ENCODE measurements around the gene DIAPH3. TPM values are rescaled to one million over a fixed set of nuclear protein-coding genes. Genes with fewer than 3 reads are reported as not detected.
"Not testable (repeated sequence)": the region's sequence is repeated elsewhere in the genome, so short reads cannot be mapped to it uniquely, and the experiment has no call there.

Gene DIAPH3
- 8.8 and 14.7 TPM in 2 replicates for total RNA-seq

- no peak for DNase-seq (ENCODE audit: extremely low read depth, low read depth, low spot score)
Measured at GRCh38 chr13:60163478-60164233, at the start of gene DIAPH3. DIAPH3 (minus strand) TSS chr13:60163928; CDS start chr13:60163766, 162 bp downstream.

GRCh38 chr13:60213236-60213744 lies 49.6 kb upstream of the DIAPH3 start:
- DNase-seq (ENCODE audit: extremely low read depth, low read depth, low spot score): no peak

GRCh38 chr13:60211548-60211947 lies 47.8 kb upstream of the DIAPH3 start:
- no peak for DNase-seq (ENCODE audit: extremely low read depth, low read depth, low spot score)

GRCh38 chr13:60210510-60211330 lies 47.0 kb upstream of the DIAPH3 start:
- DNase-seq (ENCODE audit: extremely low read depth, low read depth, low spot score): no peak

- DNase-seq (ENCODE audit: extremely low read depth, low read depth, low spot score): not testable (repeated sequence)
Measured at GRCh38 chr13:60205499-60205898, 41.8 kb upstream of the DIAPH3 start.

GRCh38 chr13:60201286-60201685 lies 37.6 kb upstream of the DIAPH3 start:
- no peak for DNase-seq (ENCODE audit: extremely low read depth, low read depth, low spot score)

- DNase-seq (ENCODE audit: extremely low read depth, low read depth, low spot score): not testable (repeated sequence)
Measured at GRCh38 chr13:60195893-60196292, 32.2 kb upstream of the DIAPH3 start.

GRCh38 chr13:60182907-60183306 lies 19.2 kb upstream of the DIAPH3 start:
- DNase-seq (ENCODE audit: extremely low read depth, low read depth, low spot score): no peak

GRCh38 chr13:60178327-60178726 lies 14.6 kb upstream of the DIAPH3 start:
- no peak for DNase-seq (ENCODE audit: extremely low read depth, low read depth, low spot score)

- no peak for DNase-seq (ENCODE audit: extremely low read depth, low read depth, low spot score)
Measured at GRCh38 chr13:60175571-60175970, 11.8 kb upstream of the DIAPH3 start.

GRCh38 chr13:60174113-60174512 lies 10.4 kb upstream of the DIAPH3 start:
- DNase-seq (ENCODE audit: extremely low read depth, low read depth, low spot score): no peak

- DNase-seq (ENCODE audit: extremely low read depth, low read depth, low spot score): no peak
Measured at GRCh38 chr13:60172111-60172510, 8.4 kb upstream of the DIAPH3 start.

- DNase-seq (ENCODE audit: extremely low read depth, low read depth, low spot score): no peak
Measured at GRCh38 chr13:60170414-60170813, 6.7 kb upstream of the DIAPH3 start.

- DNase-seq (ENCODE audit: extremely low read depth, low read depth, low spot score): no peak
Measured at GRCh38 chr13:60169239-60170031, 5.7 kb upstream of the DIAPH3 start.

GRCh38 chr13:60167121-60167520 lies 3.4 kb upstream of the DIAPH3 start:
- no peak for DNase-seq (ENCODE audit: extremely low read depth, low read depth, low spot score)

GRCh38 chr13:60165391-60166099 lies 1.8 kb upstream of the DIAPH3 start:
- DNase-seq (ENCODE audit: extremely low read depth, low read depth, low spot score): no peak

- DNase-seq (ENCODE audit: extremely low read depth, low read depth, low spot score): no peak
Measured at GRCh38 chr13:60164234-60164889, 634 bp upstream of the DIAPH3 start.

- DNase-seq (ENCODE audit: extremely low read depth, low read depth, low spot score): no peak
Measured at GRCh38 chr13:60162096-60162495, 1.6 kb downstream of the DIAPH3 start.

GRCh38 chr13:60158321-60158801 lies 5.4 kb downstream of the DIAPH3 start:
- no peak for DNase-seq (ENCODE audit: extremely low read depth, low read depth, low spot score)

GRCh38 chr13:60155978-60156377 lies 7.8 kb downstream of the DIAPH3 start:
- DNase-seq (ENCODE audit: extremely low read depth, low read depth, low spot score): no peak

All from glomerular endothelial cell (primary cell).